Right lobe of liver (tissue), 6 donors: ENCODE measurements around the gene RABL6. TPM values are rescaled to one million over a fixed set of nuclear protein-coding genes. Genes with fewer than 3 reads are reported as not detected.

Experiments
- ATAC-seq, 4 donors: fragments of 200-7000 bp; cut with Tn5 transposase; one replicate each; pipeline ENCODE4 v1.9.1; 2020; ENCODE audit warnings: mild to moderate bottlenecking in 4 of 4, moderate library complexity in 4 of 4
- DNase-seq, 3 donors: peaks; one replicate each; pipeline ENCODE4 v3.0.0-alpha.2; 2020
- H3K27ac ChIP-seq, 3 donors: fragments of 200-600 bp; one replicate each; pipeline ENCODE4 v1.8.0; 2022
- H3K27me3 ChIP-seq, 2 donors: fragments of 200-600 bp; one replicate each; pipeline ENCODE4 v1.8.0; 2022
- H3K36me3 ChIP-seq, 4 donors: fragments of 200-600 bp; sonication (generic) in 1 of 4; one replicate each; pipeline versions ENCODE4 v1.5.1 to v1.8.0; 2017 to 2022; ENCODE audit warnings: control low read depth in 1 of 4
- H3K4me1 ChIP-seq, 4 donors: fragments of 200-600 bp; sonication (generic) in 1 of 4; one replicate each; pipeline versions ENCODE4 v1.5.1 to v1.8.0; 2017 to 2022; ENCODE audit warnings: control low read depth in 1 of 4
- H3K4me3 ChIP-seq, 3 donors: fragments of 200-600 bp; one replicate each; pipeline ENCODE4 v1.8.0; 2022
- H3K9me3 ChIP-seq, 4 donors: fragments of 200-600 bp; sonication (generic) in 1 of 4; one replicate each; pipeline versions ENCODE4 v1.5.1 to v1.8.0; 2017 to 2022; ENCODE audit warnings: control low read depth in 1 of 4
- POLR2A ChIP-seq: fragments of 450-650 bp; IDR thresholded peaks from one replicate; pipeline ENCODE4 v1.6.1; 2017; ENCODE audit warnings: antibody characterized with exemption, mild to moderate bottlenecking
- WGBS: methylation state at CpG from one replicate; pipeline ENCODE4 v1.1.6; 2018; ENCODE audit warnings: low coverage, low lambda C conversion rate; ENCODE audit not compliant: insufficient coverage; ENCODE audit errors: missing lambda C conversion rate; 5-methylcytosine and 5-hydroxymethylcytosine counted together
- intact Hi-C, 2 donors: fragments of 100-400 bp; cut with DNase I; formaldehyde crosslinking; loops; one replicate each; pipeline versions ENCODE4 v1.11.2 to v1.14.1; 2022
- total RNA-seq, 6 experiments: library from RNA; depleted of rRNA in 2 of 6; stranded (reverse); fragments of >200 nt in 2 of 6; fragmentation: NEBNext Ultra II Directional in 3 of 6; extraction: Animal tissue kit (Norgen Biotek cat#: 25700) in 3 of 6; gene quantifications; one replicate each; pipeline versions ENCODE4 v1.1.0 to v1.2.4, GENCODE V29; 2016 to 2023
- TF ChIP-seq, protein P1 (sequence below), 4 donors: fragments of 200-600 bp in 3 of 4; fragments of 450-650 bp in 1 of 4; IDR thresholded peaks; one replicate each; pipeline versions ENCODE4 v1.5.1 to v1.8.0; 2016 to 2022; ENCODE audit warnings: antibody characterized with exemption in 4 of 4, mild to moderate bottlenecking in 2 of 4
- donor health status: DM: no; HTN: yes; CAD: no.
- donor health status: DM: no; HTN: no; CAD: no.
- donor health status: DM: no; HTN: no; CAD: no.
- donor health status: DM: no; HTN: yes; CAD: no.
- donor health status: DM: no; HTN: yes; CAD: no.

Gene RABL6
- total RNA-seq, 6 experiments from 2014 or later = 8.0 to 14.8 (median 12.4) TPM

- intact Hi-C loops = no loop called here
- Histone ChIP-seq H3K4me1 (peaks cover 0 to 27% (median 13%) of the 10 kb centered on the region in 4 donors), H3K27ac (peak overlapping the region in 2 of 3 donors; percentile 78 to 89), H3K9me3 (no peaks in the 10 kb centered on the region), H3K36me3 (peaks cover 2 to 23% (median 13%) of the 10 kb centered on the region in 4 donors), H3K4me3 (no peak overlapping the region), H3K27me3 (no peaks in the 10 kb centered on the region)
- TF ChIP-seq, protein P1, sequence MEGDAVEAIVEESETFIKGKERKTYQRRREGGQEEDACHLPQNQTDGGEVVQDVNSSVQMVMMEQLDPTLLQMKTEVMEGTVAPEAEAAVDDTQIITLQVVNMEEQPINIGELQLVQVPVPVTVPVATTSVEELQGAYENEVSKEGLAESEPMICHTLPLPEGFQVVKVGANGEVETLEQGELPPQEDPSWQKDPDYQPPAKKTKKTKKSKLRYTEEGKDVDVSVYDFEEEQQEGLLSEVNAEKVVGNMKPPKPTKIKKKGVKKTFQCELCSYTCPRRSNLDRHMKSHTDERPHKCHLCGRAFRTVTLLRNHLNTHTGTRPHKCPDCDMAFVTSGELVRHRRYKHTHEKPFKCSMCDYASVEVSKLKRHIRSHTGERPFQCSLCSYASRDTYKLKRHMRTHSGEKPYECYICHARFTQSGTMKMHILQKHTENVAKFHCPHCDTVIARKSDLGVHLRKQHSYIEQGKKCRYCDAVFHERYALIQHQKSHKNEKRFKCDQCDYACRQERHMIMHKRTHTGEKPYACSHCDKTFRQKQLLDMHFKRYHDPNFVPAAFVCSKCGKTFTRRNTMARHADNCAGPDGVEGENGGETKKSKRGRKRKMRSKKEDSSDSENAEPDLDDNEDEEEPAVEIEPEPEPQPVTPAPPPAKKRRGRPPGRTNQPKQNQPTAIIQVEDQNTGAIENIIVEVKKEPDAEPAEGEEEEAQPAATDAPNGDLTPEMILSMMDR (IDR thresholded peaks at IDR 0.05) = no peak
- no peak for TF ChIP-seq POLR2A
- DNase-seq (peak in 1 of 3 donors; percentile 49), ATAC-seq (no peak)
- WGBS = 100% methylated on average over 1 of the region's 15 CpGs
Measured at GRCh38 chr9:136858452-136858843, 50.7 kb downstream of the RABL6 start.

DNA sequence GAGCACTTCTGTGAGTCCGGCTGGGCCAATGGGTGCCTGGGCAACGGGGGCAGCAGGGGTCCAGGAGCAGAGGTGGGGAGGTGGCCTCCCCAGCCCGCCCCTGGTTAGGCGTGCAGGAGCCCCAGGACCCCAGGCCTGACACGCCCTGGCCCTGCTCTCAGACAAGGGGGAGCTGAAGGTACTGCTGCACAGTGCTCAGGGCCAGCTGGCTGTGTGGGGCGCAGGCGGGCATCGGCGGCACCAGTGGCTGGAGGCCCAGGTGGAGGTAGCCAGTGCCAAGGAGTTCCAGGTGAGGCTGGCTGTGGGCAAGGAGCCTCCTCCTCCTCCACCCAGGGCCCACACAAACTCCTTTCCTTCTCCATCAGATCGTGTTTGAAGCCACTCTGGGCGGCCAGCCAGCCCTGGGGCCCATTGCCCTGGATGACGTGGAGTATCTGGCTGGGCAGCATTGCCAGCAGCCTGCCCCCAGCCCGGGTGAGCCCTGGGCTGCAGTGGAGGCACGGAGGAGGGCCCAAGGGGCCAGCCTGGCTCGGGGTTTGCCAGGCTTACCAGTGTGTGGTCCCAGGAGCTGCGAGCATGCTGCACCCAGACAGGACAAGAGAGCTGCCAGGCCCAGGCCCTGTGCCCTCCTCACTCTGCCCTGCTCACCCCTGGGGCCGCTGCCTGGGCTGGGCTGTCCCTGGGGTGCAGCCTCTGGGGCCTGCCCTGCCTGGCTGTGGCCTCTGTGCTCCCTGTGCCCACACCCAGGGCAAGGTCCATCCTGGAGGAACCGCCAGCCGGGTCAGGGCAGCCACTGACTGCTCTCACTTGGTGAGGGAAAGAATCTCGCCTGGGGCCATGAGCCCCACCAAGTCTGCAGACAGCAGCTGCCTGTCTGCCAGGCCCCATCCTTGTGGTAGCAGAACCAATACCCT, 51.4 kb downstream of the RABL6 start:
- H3K4me3 ChIP-seq = peak overlapping the region in 1 of 3 donors; percentile 2

DNA sequence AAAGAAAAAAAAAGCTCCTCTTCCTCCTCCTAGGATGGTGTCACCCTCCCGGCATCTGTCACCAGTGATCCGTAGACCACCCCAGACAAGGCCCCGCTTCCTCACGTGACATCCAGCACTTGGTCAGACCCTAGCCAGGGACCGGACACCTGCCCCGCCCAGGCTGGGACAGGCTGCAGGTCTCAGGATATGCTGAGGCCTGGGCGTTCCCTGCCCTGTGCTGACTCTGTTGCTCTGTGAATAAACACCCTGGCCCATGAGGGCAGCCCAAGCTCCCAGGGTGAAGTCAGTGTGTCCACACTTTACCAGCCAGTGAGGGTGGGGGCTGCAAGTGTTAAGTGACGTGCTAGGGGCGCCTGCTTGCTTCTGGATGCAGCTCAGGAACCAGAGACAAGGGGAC, 52.8 kb downstream of the RABL6 start:
- no peak for TF ChIP-seq POLR2A
- TF ChIP-seq, protein P1 (IDR thresholded peaks at IDR 0.05) = no peak
- no peak overlapping the region for H3K4me3 ChIP-seq
- DNase-seq (peak; percentile 15 to 51 (median 49)), ATAC-seq (no peak)
- peaks cover 3 to 28% (median 15%) of the 10 kb centered on the region in 4 donors for H3K36me3 ChIP-seq
- WGBS = 60% methylated on average over 1 of the region's 9 CpGs
- H3K9me3 ChIP-seq = no peaks in the 10 kb centered on the region
- intact Hi-C loops = no loop called here
- H3K27ac ChIP-seq = peak overlapping the region in 1 of 3 donors; percentile 9
- no peaks in the 10 kb centered on the region for H3K27me3 ChIP-seq
- peaks cover 0 to 45% (median 26%) of the 10 kb centered on the region in 4 donors for H3K4me1 ChIP-seq

More for the DNA sequence above, 51.4 kb downstream of the RABL6 start:
- Histone ChIP-seq H3K27ac (peak overlapping the region in 2 of 3 donors; percentile 78 to 89), H3K9me3 (no peaks in the 10 kb centered on the region), H3K36me3 (peaks cover 3 to 28% (median 15%) of the 10 kb centered on the region in 4 donors), H3K4me1 (peaks cover 0 to 33% (median 19%) of the 10 kb centered on the region in 4 donors), H3K27me3 (no peaks in the 10 kb centered on the region)
- peak; percentile 83 to 94 (median 93) for DNase-seq
- peak; percentile 82 to 91 (median 88) for ATAC-seq
- WGBS = 40% methylated on average over 2 of the region's 20 CpGs
- intact Hi-C loops = no loop called here
- TF ChIP-seq, protein P1 (IDR thresholded peaks at IDR 0.05) = no peak
- peak; percentile 19 for TF ChIP-seq POLR2A

DNA sequence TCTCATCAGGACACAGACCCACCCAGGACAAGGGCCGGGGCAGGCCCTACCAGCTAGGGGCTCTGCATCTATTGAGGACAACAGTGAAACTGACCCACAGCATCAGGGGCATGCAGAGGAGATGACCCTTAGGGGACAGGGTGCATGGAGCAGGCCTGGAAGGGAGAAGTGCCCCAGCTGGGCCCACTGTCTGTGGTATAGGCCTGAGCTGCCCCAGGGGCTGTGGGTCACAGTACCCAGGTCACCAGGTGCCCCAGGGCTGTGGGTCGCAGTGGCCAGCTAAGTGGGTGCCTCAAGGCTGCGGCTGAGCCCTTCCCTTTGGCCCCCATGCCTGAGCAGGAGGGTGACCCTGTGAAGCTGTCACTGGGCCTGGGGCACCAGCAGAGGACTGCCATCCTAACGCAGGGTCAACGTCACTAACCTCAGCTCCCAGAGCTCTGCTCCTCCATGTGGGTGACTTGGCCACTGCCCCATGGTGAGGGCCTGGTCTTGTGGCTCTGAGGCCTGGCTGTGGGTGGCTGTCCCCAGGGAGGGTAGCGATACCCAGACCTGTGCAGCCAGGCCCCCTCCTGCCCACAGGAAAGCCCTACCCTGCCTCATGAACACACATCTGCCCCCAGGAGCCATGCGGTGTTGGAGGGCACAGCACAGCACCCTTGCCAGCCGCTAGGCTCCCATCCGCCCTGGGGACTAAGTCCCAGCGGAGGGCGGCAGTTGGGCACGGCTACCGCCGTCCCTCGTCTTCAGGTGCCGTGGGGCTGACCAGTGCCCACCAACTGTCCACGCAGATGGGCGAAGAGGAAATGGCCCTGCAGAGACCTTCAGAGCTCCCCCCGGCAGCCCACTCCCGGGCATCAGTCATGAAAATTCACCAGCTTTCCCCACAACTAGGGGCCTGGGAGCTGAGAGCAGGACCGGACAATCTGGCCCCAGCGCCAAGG, 53.5 kb downstream of the RABL6 start:
- no peak for TF ChIP-seq POLR2A
- TF ChIP-seq, protein P1 (IDR thresholded peaks at IDR 0.05) = no peak
- DNase-seq (peak; percentile 19 to 52 (median 45)), ATAC-seq (no peak)
- Histone ChIP-seq H3K4me1 (peaks cover 0 to 45% (median 26%) of the 10 kb centered on the region in 4 donors), H3K36me3 (peaks cover 3 to 28% (median 15%) of the 10 kb centered on the region in 4 donors), H3K4me3 (no peak overlapping the region), H3K27me3 (no peaks in the 10 kb centered on the region), H3K27ac (no peak overlapping the region), H3K9me3 (no peaks in the 10 kb centered on the region)
- 100% methylated on average over 1 of the region's 22 CpGs for WGBS
- intact Hi-C loops = no loop called here
